GM21717 (cell line): ENCODE data around the gene EPHB1.

Source experiments
- ATAC-seq: cut with Tn5 transposase; IDR thresholded peaks from one replicate; pipeline ENCODE4 v1.9.1; 2021; ENCODE audit warnings: mild to moderate bottlenecking, moderate library complexity; ENCODE audit not compliant: unreplicated experiment

EPHB1 gene

DNA sequence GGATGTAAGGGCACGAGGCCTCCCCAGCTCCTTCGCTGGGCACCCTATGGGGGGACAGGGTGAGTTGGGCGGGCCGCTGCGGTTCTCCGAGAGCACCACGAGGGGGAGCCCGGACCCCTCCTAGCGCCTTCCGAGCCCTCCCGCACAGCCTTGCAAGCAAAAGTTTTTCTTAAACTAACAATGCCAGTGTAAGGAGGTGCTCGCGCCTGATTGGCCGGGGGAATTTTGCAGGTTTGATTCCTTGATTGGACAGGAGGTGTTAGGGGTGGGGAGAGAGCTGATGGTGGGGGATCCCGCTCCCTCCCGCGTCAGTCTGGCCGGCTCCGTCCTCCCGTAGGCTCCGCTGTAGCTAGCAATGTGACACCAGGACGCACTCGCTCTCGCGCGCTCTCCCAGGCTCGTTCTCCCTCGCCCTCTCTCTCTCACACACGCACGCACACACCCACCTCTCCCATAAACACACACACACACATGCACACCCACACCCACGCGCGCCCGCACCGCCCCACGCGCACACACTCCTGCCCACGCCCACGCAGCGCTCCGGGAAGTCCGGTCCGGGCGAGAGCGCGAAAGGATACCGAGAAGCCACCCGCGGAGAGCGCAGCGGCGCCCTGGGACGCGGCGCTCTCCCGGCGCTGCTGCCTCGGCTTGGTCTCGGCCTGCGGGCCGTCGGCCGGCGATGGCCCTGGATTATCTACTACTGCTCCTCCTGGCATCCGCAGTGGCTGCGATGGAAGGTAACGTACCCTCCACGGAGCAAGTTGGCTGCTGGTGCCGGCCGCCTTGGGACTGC, at the start of gene EPHB1:
Gene EPHB1 (plus strand): TSS at position 311 of the 796 bp plus-strand sequence.
- ATAC-seq: peak; percentile 89

DNA sequence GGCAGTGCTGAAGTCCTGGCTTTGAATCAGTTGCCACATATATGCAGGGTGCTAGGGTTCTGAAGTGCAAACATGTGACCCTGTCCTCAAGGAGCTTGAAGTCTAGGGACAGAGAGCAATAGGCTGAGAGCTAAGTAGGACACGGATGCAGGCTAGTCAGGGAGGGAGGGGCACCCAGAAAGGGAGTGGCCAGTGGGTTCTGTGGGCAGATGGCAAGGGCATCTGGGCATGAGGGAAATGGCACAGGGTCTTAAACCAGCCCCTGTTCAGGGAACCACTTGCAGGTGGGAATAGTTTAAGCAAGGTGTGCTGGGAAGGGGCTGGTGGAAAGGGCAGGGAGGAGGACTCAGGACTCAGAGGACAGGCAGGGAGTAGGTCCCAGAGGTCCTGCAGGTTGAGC, 46.4 kb upstream of the EPHB1 start:
- ATAC-seq: no peak

DNA sequence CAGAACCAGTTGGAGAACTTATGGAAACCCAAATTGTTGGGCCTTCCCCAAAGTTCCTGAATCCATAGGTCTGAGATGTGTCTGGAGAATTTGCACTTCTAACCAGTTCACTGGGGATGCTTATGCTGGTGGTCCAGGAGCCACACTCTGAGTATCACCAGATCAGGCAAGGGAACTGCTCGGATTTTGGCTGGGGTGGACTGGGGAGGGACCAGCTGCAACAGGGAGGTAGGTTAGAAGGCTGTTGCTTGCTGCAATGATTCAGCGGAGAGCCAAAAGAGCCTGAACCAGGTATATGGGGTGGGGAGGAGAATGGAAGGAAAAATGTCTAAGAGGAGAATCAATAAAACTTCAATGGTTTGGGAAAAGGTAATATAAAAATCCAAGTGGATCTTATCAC, 45.9 kb upstream of the EPHB1 start:
- no peak for ATAC-seq

DNA sequence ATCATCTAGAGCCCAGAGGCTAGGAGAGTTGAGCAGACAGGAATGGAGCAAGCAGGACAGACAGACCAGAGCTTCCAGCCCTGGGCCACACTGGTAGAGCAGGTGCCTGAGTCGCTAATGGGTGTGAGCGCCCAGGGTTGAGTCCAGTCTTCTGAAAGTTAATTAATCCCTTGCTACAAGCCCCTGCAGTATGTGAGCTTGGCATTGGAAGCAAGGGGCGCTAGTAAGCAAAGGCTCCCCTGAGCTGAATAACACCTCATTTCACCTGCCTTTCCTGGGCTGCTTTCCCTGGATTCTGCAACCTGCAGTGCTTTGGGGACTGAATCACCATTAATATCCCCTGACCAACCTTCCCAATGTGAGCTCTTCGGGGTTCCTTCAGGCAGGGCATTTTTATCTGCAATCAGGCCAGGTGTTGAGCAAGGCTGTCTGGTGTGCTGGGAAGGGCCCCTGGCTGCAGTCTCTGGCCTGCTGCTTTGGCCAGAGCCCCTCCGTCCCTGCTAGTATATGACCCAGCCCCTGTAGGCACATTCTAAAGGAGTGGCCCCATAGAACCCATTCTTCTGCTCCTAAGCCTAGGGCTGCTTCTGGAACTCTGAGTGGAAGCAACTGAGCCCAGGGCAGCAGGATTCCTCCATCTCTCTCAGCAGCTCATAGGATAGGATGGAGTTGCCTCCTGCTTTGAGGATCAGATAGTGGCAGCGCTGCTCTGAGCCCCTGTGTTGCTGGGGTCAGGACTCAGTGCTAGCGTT, 45.1 kb upstream of the EPHB1 start:
- no peak for ATAC-seq

DNA sequence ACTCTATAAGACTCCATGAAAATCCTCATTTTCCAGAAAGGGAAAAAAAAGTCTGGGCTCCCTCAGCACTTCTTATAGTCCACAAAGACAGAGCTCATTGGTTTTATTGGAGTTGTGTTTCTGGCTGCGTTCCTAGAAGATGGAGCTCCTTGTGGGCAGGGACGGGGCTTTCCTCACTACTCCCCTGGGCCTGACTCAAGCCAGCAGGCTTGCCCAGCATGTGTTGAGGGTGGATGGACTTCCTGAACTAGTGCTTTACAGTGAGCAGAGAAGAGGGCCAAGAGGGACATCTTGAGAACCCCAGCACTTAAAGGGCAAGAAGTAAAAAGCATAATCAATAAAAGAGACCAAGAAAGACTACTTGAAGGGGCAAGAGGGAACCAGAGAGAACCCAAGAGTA, 43.2 kb upstream of the EPHB1 start:
- no peak for ATAC-seq

DNA sequence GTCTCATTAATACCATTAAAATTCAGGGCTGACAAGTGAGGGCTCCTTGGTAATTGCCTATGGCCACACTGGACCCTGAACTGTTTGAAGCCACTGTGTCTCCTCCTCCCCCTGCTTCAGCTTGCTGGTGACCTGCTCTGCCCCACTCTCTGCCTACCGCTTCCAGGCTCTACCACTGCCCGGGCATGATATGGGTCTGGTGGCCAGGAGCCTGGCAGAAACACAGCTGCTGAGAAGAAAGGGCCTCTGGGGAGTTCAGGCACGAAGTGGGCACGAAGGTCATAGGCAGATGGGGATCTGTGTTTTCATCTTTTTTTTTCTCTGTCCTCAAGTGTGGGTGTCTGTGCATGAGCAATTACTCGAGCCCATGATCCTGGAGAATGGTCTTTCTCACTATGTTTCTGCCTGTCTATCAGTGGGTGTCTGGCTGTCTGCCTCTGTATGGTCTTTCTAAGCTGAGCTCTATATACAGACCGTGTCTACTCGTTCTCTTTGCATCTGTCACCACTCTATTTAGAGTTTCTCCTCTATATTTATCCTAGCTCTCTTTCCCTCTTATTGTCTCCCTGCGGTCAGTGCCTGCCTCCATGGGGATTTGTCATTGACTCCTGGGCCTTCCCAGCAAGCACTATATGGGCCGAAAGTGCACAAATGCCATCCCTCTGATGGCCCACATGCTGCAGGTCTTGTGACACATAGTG, 42.1 kb upstream of the EPHB1 start:
- ATAC-seq: no peak

DNA sequence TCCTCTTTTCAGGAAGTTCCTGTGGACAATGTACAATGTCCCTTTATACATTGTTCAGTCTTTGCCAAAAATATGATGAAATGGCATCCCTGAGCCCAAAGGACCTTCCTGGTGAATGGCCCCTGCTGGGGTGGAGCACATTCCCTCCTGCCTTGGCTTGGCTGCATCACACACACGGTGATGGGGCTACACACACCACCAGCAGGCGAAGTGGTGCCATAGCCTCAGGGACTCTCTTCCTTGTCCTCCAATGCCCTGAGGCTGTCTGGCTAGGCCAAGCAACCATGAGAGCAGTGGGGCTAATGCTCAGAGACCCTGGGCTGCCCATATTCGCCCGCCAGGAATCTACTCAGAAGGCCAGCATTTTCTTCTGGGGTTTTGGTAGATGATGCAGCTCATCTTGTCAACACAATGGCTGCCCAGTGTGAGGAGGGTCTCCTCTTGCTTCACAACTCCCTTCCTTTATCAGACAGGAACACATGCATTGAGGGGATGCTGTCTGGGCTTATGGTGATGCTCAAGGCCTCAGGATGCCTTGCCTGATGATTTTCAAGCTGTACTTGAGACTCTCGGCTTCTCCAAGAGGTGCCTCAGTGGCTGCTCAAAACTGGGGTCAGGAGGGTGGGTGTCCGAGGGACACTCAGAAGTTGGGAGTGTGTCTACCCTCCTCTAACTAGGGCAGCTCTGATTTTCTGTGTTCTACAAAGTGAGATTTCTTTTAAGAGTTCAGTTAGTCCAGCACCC, 40.9 kb upstream of the EPHB1 start:
- ATAC-seq: no peak

DNA sequence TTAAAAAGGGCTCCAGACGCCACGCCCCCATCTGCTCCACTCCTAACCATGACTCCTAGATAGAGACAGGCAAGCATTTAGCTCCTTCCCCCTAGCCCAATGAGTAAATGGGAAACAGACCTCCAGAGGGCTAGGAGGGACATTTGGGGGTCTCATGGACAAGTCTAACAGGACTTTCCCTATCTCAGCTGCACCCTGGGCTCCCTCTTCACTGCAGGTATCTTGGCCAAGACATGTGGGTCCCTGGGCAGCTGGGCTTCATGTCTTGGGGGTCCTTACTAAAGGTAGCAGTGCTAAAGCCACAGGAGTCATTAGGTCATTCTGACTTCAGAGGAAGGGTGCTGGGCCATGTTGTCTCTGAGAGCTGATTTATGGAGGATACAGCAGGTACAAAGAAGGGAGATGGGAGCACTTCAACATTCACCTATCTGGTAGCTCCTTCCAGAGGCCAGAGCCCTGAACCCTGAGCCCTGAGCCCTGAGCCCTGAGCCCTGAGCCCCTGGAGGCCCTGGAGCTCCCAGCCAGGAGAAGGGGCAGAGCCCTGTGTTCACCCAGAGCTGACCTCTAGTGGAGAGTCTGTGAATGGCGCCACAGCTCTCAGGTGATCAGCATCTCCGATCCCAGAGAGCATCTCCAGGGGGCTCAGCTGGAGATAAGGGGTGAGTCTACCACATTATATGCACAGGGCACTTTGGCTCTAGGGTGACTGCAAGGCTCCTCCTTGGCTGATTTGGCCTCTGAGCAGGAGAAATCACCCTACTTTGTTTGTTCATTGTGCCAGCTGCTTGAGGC, 40.1 kb upstream of the EPHB1 start:
- peak; percentile 78 for ATAC-seq

DNA sequence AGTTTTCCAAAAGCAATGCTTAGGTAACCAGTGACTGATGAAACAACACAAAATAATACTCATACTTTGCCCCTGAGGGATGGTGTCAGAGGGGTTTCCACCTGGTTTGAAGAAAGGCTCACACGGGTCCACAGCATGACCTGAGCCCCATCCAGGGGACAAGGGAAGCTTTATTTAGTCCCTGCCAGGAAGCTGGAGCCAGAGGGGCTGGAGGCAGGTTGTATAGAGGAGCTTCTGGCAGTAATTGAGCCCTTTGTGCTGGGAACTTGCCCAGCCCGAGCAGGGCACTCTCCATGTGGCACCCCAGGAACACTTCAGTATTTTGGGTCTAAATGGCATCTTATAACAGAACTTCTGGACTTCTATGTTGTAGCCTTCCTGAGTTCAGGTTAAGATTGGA, 39.2 kb upstream of the EPHB1 start:
- no peak for ATAC-seq

DNA sequence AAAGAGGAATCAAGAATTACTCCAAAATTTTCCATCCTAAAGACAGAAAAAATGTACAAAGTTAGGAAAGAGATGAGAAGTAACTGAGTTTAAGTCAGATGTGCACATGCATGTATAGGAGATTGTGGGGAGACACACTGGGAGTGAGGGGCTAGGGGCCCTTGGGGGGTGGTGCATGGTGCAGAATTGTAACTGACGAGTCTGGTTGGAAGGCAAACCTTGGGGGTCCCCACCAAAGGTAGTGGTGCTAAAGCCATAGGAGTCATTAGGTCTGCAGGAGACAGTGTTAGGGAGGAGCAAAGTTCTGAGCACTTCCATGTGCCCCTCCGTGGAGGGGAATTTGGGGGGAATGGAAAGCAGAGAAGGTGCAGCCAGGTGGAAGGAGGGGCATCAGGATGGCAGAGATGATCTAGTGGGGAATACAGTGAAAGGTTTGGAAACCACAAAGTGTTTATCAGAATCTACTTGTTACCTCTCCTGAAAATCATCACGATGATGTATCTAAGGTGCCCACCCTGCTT, 37.5 kb upstream of the EPHB1 start:
- ATAC-seq: no peak

DNA sequence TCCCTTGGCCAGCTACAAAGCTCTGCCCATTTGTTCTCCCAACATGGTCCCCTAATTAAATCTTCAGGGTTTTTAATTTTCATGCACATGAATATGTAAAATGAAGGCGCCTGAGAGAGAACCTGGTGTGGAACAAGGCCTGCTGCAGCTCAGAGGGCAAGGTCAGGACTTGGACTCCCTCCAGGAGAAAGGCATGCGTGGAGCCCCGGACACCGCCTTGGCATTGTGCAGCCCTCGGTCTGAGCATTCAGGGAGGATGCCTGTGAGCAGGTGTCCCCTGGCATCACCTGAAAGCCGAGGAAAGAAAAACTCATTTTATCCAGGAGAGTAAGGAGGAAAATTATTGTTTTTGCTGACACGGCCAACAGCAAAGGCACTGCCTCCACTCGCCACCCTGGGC, 33.8 kb upstream of the EPHB1 start:
- ATAC-seq: no peak

DNA sequence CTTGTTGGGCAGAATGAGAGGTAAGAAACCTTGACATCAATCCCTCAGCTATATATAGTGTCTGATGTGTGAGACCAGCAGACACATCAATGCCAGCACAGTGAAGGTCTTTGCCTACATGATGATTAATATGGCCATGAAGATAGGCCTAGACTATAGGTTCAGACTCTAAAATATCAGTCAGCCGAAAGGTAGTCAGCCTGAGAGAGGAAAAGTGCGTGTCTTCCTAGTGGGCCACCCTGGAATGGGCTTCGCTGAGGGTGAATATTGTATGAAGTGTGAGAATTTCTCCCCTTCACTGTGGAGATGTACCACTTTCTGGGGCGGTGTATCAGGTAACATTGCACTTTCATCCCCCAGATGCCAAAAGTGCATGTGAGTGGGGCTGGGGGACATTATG, 33.0 kb upstream of the EPHB1 start:
- no peak for ATAC-seq

DNA sequence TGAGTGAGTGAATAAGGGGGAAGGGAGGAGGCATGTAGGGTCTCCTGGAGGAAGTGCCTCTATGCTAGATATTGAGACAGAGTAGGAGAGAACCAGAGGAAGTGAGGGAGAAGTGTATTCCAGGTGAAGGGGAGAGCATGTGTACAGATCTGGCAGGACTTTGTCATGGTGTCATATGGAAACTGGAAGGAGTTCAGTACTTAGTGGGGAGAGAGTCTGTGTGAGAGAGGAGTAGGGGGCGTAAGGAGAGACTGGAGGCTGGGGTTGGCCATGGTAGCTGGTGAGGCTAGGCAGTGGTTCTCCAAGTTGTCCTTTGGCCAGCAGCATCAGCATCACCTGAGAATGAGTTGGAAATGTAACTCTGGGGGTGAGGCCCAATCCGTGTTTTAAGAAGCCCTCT, 29.6 kb upstream of the EPHB1 start:
- no peak for ATAC-seq

DNA sequence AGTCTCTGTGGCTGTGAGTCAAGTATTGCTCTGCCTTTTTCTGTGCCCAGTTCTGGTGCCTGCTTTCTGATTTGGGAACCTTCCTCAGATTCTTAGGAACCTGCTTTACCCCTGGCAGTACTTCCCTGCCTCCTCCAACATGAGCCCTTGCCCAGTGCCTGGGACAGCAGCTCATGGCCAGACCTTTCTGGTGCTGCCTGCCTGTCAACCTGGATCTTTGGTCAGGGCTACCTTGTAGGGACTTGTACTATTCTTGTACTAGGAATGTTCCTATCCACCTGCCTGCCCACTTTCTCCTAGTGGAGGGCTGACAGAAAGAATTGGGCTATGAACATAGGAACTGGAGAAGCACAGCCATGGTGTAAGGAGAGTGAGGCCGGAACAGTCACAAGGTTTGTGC, 28.8 kb upstream of the EPHB1 start:
- no peak for ATAC-seq

DNA sequence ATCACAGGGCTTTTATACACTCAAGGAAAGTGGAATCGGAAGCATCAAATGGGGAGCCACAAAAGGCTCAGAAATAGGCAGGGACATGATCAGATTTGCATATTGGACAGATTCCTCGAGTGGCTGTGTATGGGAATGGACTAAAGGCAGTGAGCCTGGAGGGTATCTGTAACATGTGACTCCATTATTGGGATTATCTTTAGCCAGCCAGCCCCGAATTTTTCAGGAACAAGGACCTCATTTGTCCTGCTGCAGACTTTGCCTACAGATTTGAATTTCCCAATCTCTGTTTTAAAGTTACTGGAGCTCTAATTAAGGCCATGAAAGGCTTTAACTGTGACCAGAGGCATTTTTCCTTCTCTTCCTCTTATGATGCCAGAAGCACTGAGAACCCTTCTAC, 26.9 kb upstream of the EPHB1 start:
- no peak for ATAC-seq

DNA sequence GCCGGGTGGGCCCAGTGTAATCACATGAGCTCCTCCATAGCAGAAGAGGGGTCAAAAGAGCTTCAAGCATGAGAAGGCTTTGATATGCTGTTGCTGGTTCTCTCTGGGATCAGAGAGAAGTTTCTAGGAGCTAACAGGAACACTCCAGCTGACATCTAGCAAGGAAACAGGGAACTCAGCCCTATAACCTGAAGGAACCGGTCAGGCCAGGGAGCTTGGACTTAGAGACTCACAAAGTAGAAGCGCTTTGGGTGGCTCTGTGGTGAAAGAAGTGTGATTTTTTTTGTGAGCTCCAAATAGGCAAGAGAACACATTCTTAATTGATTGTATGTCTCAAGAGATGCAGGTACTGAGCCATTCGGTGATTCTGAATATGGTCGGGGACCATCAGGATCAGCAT, 26.2 kb upstream of the EPHB1 start:
- ATAC-seq: no peak

DNA sequence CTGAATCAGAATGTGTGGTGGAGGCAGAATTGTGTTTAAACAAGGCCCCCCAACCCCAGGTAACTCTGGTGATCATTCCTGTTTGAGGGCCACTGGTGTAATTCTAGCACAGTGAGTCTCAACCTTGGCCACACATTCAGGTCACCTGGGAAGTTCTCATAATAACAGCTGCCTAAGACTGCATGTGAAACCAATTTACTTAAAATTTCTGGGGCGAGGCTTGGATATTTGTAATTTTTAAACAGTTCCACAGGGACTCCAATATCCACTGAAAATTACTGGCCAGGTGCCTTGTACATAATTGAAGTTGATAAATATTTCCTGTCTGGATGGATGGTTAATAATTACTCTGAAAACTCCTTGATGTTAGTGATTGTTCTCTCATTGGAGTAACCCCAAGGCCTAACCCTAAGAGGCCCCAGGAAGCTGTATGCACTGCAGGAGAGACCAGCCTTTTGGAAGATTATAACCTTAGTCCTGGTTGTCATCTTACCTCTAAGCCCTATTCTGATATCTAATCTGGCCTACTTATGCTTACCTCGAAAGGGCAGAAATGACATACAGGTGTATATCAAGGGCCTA, 25.7 kb upstream of the EPHB1 start:
- no peak for ATAC-seq

DNA sequence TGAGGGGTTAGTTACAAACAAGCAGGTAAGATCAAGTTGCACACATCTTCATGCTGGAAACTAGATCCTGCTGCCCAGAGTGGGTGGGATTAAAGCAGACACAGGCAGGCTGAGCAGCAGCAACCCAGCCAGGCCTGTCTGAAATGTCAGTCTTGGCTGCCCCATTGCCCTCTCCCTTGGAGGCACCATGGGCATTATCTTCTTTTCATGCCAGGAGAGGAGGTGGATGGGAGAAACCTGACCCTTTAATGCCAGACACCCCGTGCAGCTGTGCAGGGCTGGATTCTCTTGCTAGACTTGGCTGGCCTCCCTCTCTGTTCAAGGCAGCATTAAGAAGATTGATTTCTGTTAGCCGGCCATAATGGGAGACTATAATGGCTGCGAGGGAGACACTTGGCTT, 23.0 kb upstream of the EPHB1 start:
- ATAC-seq: no peak

DNA sequence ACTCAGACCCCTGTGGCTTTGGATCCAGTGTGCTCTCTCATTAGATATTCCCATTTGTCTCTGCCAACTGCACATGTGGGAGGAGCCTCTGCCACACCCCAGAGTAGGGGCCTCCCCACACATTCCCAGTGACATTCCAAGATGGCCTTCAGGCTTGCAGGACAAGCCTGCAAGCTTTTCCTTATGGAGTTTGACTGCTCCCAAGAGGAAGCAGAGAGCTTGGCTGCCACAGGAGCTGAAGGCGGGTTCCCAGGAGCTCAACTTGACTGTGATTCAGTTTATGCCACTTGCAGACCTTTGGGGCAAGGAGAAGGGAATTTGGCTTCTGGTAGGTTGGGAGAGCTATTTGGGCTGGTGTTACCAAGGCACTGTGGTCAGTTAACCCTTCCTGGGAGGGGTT, 22.5 kb upstream of the EPHB1 start:
- ATAC-seq: no peak

DNA sequence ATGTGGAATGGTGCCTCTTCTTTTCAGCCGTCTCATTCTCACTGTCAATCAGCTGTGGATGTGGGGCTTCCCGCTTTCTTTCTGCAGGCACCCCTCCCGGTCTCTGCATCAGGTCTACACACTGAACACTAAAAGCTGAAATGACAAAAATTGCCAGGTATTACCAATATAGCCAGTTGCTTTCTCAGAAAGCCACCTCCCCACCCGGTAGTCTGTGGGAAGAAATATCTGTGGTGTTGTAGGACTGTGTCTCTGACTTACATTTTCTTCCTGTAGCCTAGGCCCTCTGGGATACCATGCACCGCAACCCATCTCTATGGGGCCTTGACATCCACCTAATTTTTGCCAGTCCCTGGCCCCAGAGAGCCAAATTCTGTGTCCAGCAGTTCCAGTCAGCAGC, 19.2 kb upstream of the EPHB1 start:
- no peak for ATAC-seq
